ENCODE measurements around the gene TSGA10IP.

The TSGA10IP gene

DNA sequence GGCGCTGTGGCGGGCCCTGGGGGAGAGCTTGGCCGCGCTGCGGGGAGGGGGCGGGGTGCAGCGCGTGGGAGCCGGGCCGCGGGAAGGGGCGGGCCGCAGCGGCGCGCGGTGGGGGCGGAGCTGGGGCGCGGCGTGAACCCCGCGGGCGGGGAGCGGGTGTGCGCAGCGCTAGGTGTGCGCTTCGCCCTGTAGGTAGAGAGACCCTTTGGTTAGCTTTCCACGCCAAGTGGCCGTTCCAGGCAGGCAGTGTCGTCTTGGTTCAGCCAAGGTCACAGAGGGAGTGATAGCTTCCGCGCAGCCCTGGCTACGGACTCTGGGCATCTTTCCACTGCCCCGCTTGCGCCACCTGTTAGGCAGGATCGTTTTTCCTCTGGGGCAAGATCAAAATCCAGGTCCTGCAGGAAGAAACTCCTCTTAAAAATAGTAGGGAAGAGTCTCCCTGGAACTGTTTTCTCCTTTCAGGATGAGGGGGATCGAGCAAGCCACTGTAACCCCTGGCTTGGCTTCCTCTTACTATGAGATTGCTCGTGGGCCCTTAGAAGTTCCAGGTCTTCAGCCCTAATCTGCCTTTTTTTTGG, 57.5 kb downstream of the TSGA10IP start:
- in situ Hi-C loops (cut with MboI; ENCODE audit: low sequenced_read_pairs), result no loop called here

DNA sequence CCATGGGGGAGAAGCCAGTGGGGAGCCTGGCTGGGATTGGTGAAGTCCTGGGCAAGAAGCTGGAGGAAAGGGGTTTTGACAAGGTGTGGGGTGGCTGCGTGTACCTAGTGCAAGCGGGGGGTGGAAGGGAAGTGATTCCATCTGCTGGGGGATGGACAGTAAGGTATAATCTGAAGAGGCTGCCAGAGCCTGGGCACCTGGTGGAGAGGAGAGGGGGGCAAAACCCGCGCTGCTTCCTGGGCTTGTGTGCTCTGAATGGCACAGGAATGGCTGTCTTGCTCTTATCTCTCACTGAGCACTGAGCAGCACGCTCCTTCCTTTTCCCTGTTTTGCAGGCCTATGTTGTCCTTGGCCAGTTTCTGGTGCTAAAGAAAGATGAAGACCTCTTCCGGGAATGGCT, 58.0 kb downstream of the TSGA10IP start:
- in situ Hi-C loops (cut with MboI; ENCODE audit: low sequenced_read_pairs), result no loop called here

DNA sequence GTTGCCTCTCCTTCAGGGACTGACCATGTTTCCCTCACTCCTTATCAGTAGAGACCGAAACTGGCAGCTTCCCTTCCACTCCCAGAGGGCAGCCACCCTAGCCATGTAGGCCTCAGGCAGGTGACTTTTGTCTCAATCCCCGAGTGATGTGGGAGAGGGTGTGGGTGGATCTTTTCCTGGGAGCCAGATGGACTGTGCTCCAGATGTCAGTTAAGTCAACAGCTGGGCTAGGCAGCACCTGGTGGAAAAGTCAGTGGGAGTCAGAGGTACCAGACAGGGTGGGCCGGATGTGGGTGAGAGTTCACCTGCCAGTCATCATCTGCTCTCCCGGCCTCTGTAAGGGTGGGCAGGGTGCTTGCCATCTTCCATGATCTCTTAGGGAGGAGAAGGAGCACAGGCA, 58.9 kb downstream of the TSGA10IP start:
- in situ Hi-C loops (cut with MboI; ENCODE audit: low sequenced_read_pairs), result no loop called here

DNA sequence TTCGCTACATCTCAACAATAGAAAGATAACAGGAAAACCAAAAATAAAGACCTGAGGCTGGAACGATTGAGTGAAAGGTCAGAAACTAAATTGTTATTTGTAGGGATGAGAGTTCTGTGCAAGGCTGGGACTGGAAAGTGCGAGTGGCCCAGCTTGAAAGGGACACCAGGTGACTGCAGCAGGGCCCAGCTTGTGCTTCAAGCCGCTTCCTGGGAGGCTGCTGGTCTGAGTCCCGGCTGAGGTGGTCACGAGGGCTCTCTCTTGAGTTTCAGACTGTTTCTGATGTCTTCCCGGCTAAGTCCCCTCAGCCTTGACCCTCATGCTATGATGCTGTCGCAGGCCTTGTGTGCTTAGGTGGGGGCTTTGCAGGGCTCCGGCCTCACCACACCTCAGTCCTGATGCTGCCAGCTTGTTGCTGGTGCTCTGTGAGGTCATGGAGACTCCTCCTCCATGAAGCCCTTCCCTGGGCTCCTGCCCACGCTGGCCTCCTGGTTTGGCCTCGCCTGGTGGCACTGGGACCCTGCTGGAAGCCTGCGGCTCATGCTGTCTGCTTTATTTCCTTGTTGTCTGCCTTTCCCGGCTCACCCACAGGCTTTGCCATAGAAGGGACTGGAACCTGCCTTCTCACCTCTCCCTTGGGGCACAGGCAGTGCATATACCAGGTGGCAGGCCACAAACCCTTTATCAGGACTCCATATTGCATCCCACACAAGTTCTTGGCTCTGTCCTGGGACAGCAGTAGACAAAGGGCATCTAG, 61.0 kb downstream of the TSGA10IP start:
- in situ Hi-C loops (cut with MboI; ENCODE audit: low sequenced_read_pairs), result no loop called here

DNA sequence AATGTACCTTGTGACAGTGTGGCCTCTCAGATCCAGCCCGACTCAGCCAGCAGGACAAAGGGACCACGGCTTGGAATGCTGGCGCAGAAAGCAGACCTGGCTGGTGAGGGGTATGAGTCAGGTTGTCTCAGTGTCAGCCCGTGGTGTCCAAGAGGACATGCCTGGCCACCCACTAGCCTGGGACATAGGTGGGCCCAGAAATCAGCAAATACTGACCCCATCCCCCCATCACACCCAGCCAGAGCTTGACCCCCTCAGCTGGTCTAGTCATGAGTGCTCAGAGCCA, 61.6 kb downstream of the TSGA10IP start:
- in situ Hi-C loops (cut with MboI; ENCODE audit: low sequenced_read_pairs), result no loop called here

DNA sequence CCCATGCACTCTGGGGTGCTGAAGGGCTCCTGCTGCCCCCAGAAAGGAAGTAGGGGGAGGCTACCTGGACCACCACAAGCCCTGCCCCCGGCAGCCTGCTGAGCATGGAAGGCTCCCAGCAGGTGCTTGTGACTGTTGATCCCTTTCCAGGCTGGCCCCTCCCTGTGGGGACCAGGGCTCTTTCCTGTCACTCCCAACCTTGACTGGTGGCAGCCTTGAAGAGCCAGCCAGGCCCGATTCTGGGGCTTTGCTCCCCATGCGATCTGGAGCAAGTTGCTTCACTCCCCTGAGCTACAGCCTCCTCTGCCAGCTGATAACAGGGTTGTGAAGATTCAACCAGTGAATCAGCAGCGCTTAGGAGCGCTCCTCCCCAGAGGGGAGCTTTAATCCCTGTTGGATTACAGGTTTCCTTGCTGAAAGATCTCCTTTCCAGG, 61.9 kb downstream of the TSGA10IP start:
- in situ Hi-C loops (cut with MboI; ENCODE audit: low sequenced_read_pairs), result no loop called here

DNA sequence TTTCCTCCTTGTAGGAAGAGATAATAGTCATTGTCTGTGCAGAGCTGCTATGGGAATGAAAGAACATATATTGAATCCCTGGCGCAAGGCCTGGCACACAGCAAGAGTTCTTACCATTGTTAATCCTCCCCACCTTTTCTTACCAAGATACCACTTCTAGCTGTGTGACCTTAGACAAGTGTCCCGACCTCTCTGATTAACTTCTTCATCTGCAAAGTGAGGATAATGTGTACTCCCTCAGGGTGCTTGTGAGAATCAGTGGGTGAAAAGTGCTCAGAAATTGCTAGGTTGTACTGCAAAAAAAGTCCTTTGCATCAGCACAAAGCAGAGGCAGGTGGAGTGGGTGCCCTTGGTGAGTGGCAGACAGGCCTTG, 62.8 kb downstream of the TSGA10IP start:
- in situ Hi-C loops (cut with MboI; ENCODE audit: low sequenced_read_pairs), result no loop called here

DNA sequence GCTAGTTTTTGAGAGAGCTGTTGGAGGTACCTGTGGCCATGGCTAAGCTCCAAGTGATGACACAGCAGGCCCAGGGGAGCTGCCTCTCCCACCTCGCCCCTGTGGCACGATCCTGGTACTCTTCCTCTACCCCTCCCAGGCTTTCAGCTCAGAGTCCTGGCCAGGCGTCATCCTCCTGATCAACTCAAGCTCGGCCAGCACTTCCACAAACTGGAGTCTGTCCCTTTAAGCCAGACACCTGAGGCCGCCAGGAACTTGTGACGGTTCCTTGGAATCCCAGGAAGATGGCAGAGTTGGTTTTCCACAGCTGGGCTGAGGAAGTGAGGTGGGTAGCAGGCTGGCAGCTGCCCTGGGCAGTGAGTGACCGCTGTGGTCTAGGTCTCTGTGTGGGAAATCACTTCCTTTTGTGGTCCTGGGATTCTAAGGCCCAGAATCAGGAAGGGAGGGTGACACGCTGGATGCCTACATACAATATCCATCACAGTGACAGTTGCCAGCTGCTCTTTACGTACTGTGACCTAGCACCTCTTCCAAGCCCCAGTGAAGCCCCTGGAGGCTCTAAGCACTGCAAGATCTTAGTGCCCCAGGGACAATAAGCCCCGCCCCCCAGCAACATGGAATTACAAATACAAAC, 63.3 kb downstream of the TSGA10IP start:
- in situ Hi-C loops (cut with MboI; ENCODE audit: low sequenced_read_pairs), result no loop called here
